SK-N-SH (cell line): Measurements from ENCODE around the gene TM9SF4. TPM values are rescaled to one million over a fixed set of nuclear protein-coding genes. Genes with fewer than 3 reads are reported as not detected.

ENCODE experiments used
- CTCF ChIA-PET: fragments of 300-600, 350-600 bp; formaldehyde crosslinking; extraction: SDS; loops from one replicate; lab custom pipeline; 2021; lab: Yijun Ruan, JAX
- POLR2A ChIA-PET: fragments of 350-600 bp; sonication (Branson Sonifier 250); formaldehyde crosslinking; extraction: SDS; loops from one replicate; lab custom pipeline; 2020; ENCODE audit warnings: antibody characterized with exemption, inconsistent platforms; lab: Yijun Ruan, JAX
- DNase-seq: peaks from one replicate; pipeline ENCODE4 v3.0.0; 2012
- H2AFZ ChIP-seq: fragments of 200-600 bp; sonication (generic); 2 replicates; pipeline ENCODE4 v1.8.1; 2016; ENCODE audit warnings: antibody characterized with exemption, mild to moderate bottlenecking, low read depth
- H3F3A ChIP-seq: fragments of 200-600 bp; sonication (generic); replicated peaks from 2 replicates; pipeline ENCODE3; 2016; ENCODE audit warnings: antibody characterized with exemption, mild to moderate bottlenecking; ENCODE audit not compliant: insufficient read depth
- H3K27ac ChIP-seq, 2 experiments: fragments of 200-500 bp in 1 of 2; fragments of 200-600 bp in 1 of 2; sonication (Bioruptor generic) in 1 of 2; sonication (generic), shearing (Covaris generic) in 1 of 2; 2 replicates each; pipeline versions ENCODE4 v1.5.1 to v1.6.1; 2014 to 2016; ENCODE audit warnings: low read depth in 2 of 2, inconsistent platforms in 1 of 2, low read length in 1 of 2, mild to moderate bottlenecking in 1 of 2, mixed read lengths in 1 of 2
- H3K27me3 ChIP-seq: fragments of 200-600 bp; sonication (generic), shearing (Covaris generic); 2 replicates; pipeline ENCODE4 v1.6.1; 2016; ENCODE audit warnings: mixed run types; ENCODE audit not compliant: insufficient read depth
- H3K36me3 ChIP-seq, 2 experiments: fragments of 200-500 bp in 1 of 2; fragments of 200-600 bp in 1 of 2; sonication (Bioruptor generic) in 1 of 2; sonication (generic) in 1 of 2; replicated peaks in 1 of 2; 2 replicates each; pipeline versions ENCODE3 to v1.5.1; 2014 to 2016; ENCODE audit warnings: low read length in 1 of 2, mild to moderate bottlenecking in 1 of 2; ENCODE audit not compliant: insufficient read depth in 2 of 2, control insufficient read depth in 1 of 2
- H3K4me1 ChIP-seq, 2 experiments: fragments of 200-500 bp in 1 of 2; fragments of 200-600 bp in 1 of 2; sonication (Bioruptor generic) in 1 of 2; sonication (generic), shearing (Covaris generic) in 1 of 2; 2 replicates each; pipeline versions ENCODE4 v1.5.1 to v1.6.1; 2014 to 2016; ENCODE audit warnings: low read depth in 1 of 2, low read length in 1 of 2, mixed run types in 1 of 2; ENCODE audit not compliant: insufficient read depth in 2 of 2, control insufficient read depth in 1 of 2
- H3K4me2 ChIP-seq: fragments of 200-600 bp; sonication (generic), shearing (Covaris generic); 2 replicates; pipeline ENCODE4 v1.6.1; 2017; ENCODE audit warnings: mixed run types
- H3K4me3 ChIP-seq, 2 experiments: fragments of 200-500 bp in 1 of 2; fragments of 200-600 bp in 1 of 2; sonication (Bioruptor generic) in 1 of 2; sonication (generic), shearing (Covaris generic) in 1 of 2; 2 replicates each; pipeline versions ENCODE4 v1.5.1 to v1.8.1; 2014 to 2016; ENCODE audit warnings: low read depth in 2 of 2, inconsistent platforms in 1 of 2, low read length in 1 of 2, mild to moderate bottlenecking in 1 of 2, mixed read lengths in 1 of 2, moderate library complexity in 1 of 2
- H3K79me2 ChIP-seq: fragments of 200-600 bp; sonication (generic); 2 replicates; pipeline ENCODE4 v1.8.1; 2017; ENCODE audit warnings: mild to moderate bottlenecking; ENCODE audit not compliant: insufficient read depth
- H3K9ac ChIP-seq: fragments of 200-600 bp; sonication (generic); 2 replicates; pipeline ENCODE4 v1.6.1; 2017; ENCODE audit warnings: mixed run types
- H3K9me2 ChIP-seq: fragments of 200-600 bp; sonication (generic); 2 replicates; pipeline ENCODE4 v1.6.1; 2017; ENCODE audit warnings: mixed run types
- H3K9me3 ChIP-seq: fragments of 200-600 bp; sonication (generic); 2 replicates; pipeline ENCODE4 v1.6.1; 2017; ENCODE audit warnings: mixed run types, mild to moderate bottlenecking, moderate library complexity
- H4K20me1 ChIP-seq: fragments of 200-600 bp; sonication (generic); 2 replicates; pipeline ENCODE4 v1.6.1; 2017; ENCODE audit warnings: mild to moderate bottlenecking, mixed run types; ENCODE audit not compliant: insufficient read depth
- CHD2 ChIP-seq: fragments of 150-350 bp; IDR thresholded peaks from 2 replicates; pipeline ENCODE4 v1.6.1; 2018; ENCODE audit warnings: low read length; ENCODE audit not compliant: partially characterized antibody
- EP300 ChIP-seq, 2 experiments: IDR thresholded peaks; 2 replicates each; pipeline versions ENCODE4 v1.4.0 to v1.6.1; 2012; ENCODE audit warnings: borderline replicate concordance in 1 of 2, low read depth in 1 of 2, low read length in 1 of 2
- MAX ChIP-seq: IDR thresholded peaks from 2 replicates; pipeline ENCODE4 v1.4.0; 2012; ENCODE audit warnings: low read depth
- NRF1 ChIP-seq: IDR thresholded peaks from 2 replicates; pipeline ENCODE4 v1.6.1; 2012; ENCODE audit warnings: low read depth, mild to moderate bottlenecking, low read length
- RAD21 ChIP-seq: IDR thresholded peaks from 2 replicates; pipeline ENCODE4 v1.6.1; 2012; ENCODE audit warnings: mild to moderate bottlenecking, low read length
- RCOR1 ChIP-seq: fragments of 150-350 bp; IDR thresholded peaks from 2 replicates; pipeline ENCODE4 v1.6.1; 2017; ENCODE audit warnings: antibody characterized with exemption, low read length
- REST ChIP-seq: IDR thresholded peaks from 2 replicates; pipeline ENCODE4 v1.6.1; 2012; ENCODE audit warnings: mild to moderate bottlenecking, low read depth, low read length, moderate library complexity
- RXRA ChIP-seq: IDR thresholded peaks from 2 replicates; pipeline ENCODE4 v1.4.0; 2012; ENCODE audit warnings: low read depth, mild to moderate bottlenecking, borderline replicate concordance
- SMC3 ChIP-seq: IDR thresholded peaks from 2 replicates; pipeline ENCODE4 v1.6.1; 2012; ENCODE audit warnings: low read depth, low read length, improper control_type of control experiment
- YY1 ChIP-seq: IDR thresholded peaks from 2 replicates; pipeline ENCODE4 v1.4.0; 2012; ENCODE audit warnings: low read depth, mild to moderate bottlenecking
- WGBS: methylation state at CpG from one replicate; pipeline ENCODE4 v1.1.6; 2017; ENCODE audit warnings: low lambda C conversion rate; 5-methylcytosine and 5-hydroxymethylcytosine counted together
- polyA plus RNA-seq, 3 experiments: library from polyadenylated mRNA; depleted of rRNA; stranded (reverse); fragments of >200 nt; gene quantifications; 2 replicates each; pipeline ENCODE4 v1.2.3, GENCODE V29; 2012

Gene TM9SF4
- polyA plus RNA-seq, 1 of the 3 experiments (the other 2 are of a cell fraction): 61.0 TPM

GRCh38 chr20:32189691-32190615 lies 80.4 kb downstream of the TM9SF4 start:
- POLR2A ChIA-PET: interaction anchor here (0.5 kb wide), 1 partner anchor 181 kb away, joined by 3 read pairs; no protein-coding TSS in a partner anchor
- no peaks in the 10 kb centered on the region for H3K27me3 ChIP-seq
- CTCF ChIA-PET: no interaction called here
- H3F3A ChIP-seq: peaks cover 19% of the 10 kb centered on the region
- no peaks in the 10 kb centered on the region for H3K9me2 ChIP-seq
- peak overlapping the region; percentile 71 for H3K9ac ChIP-seq
- no peaks in the 10 kb centered on the region for H4K20me1 ChIP-seq
- peaks cover 0 to 14% of the 10 kb centered on the region in 2 experiments for H3K36me3 ChIP-seq
- H3K4me1 ChIP-seq: peaks cover 0 to 23% of the 10 kb centered on the region in 2 experiments; a peak in 2 of 4 replicates
- WGBS: 31% methylated on average over 25 of the region's 88 CpGs
- TF ChIP-seq CHD2: peak; percentile 5
- TF ChIP-seq NRF1: no peak
- TF ChIP-seq RAD21: no peak
- no peak for TF ChIP-seq SMC3
- TF ChIP-seq YY1: peak; percentile 63
- no peak for TF ChIP-seq RCOR1
- 0 out of 2 replicates have a peak, but pooled peaks have one; percentile 39 for TF ChIP-seq MAX
- TF ChIP-seq EP300 (IDR thresholded peaks at IDR 0.05; ENCODE audit: borderline replicate concordance in 1 of 2, low read depth in 1 of 2, low read length in 1 of 2): no peak
- no peak for TF ChIP-seq RXRA
- TF ChIP-seq REST: 0 out of 2 replicates have a peak, but pooled peaks have one; percentile 3
- TF ChIP-seq, all 33 proteins: peak for 4
- peak; percentile 92 for DNase-seq
- Histone ChIP-seq H3K79me2 (no peaks in the 10 kb centered on the region), H2AFZ (peak overlapping the region; percentile 93), H3K4me2 (peak overlapping the region; percentile 78), H3K27ac (peak overlapping the region; percentile 20 to 65; a peak in 3 of 4 replicates), H3K4me3 (peak overlapping the region; percentile 47 to 57), H3K9me3 (no peaks in the 10 kb centered on the region)
